Activated CD4-positive, alpha-beta memory T cell treated with anti-CD3 and anti-CD28 coated beads for 36 hours (primary cell): ENCODE measurements around the gene CAPZA1. TPM values are rescaled to one million over a fixed set of nuclear protein-coding genes. Genes with fewer than 3 reads are reported as not detected.

ENCODE experiments used
- CTCF ChIA-PET: fragments of 350-600 bp; sonication (Branson Sonifier 250); formaldehyde crosslinking; loops from one replicate; lab custom pipeline; 2021; ENCODE audit warnings: antibody characterized with exemption, inconsistent platforms; lab: Charles Lee
- POLR2A ChIA-PET: fragments of 350-600 bp; sonication (Branson Sonifier 250); formaldehyde crosslinking; loops from one replicate; lab custom pipeline; 2021; ENCODE audit warnings: antibody characterized with exemption; lab: Charles Lee
- DNase-seq: peaks from one replicate; pipeline ENCODE4 v3.0.0-alpha.2; 2020
- H3K27ac Mint-ChIP-seq: one replicate; pipeline ENCODE4 v1.8.0; 2021; ENCODE audit warnings: mixed read lengths
- H3K27me3 Mint-ChIP-seq: one replicate; pipeline ENCODE4 v1.8.0; 2021; ENCODE audit warnings: mixed read lengths
- H3K36me3 Mint-ChIP-seq: one replicate; pipeline ENCODE4 v1.8.0; 2021; ENCODE audit warnings: mixed read lengths
- H3K4me1 Mint-ChIP-seq: one replicate; pipeline ENCODE4 v1.8.0; 2021; ENCODE audit warnings: low read depth, mixed read lengths
- H3K4me3 Mint-ChIP-seq: one replicate; pipeline ENCODE4 v1.8.0; 2021; ENCODE audit warnings: mild to moderate bottlenecking, mixed read lengths
- H3K9me3 Mint-ChIP-seq: one replicate; pipeline ENCODE4 v1.8.0; 2021; ENCODE audit warnings: mixed read lengths
- intact Hi-C: fragments of 100-400 bp; cut with micrococcal nuclease; formaldehyde crosslinking; loops from one replicate; pipeline ENCODE4 v1.15.1; 2023
- total RNA-seq, 2 experiments: library from RNA; stranded (reverse); gene quantifications; one replicate each; pipeline ENCODE4 v1.2.3, GENCODE V29; 2021

CAPZA1 gene
- total RNA-seq, 2 experiments from 2014 or later = 261 to 274 TPM

- DNase-seq = no peak
- no peaks in the 10 kb centered on the region for H3K27me3 Mint-ChIP-seq
- peaks cover 22% of the 10 kb centered on the region for H3K4me1 Mint-ChIP-seq
- H3K4me3 Mint-ChIP-seq = no peak overlapping the region
- ChIA-PET POLR2A (no interaction called here), CTCF (interaction anchor here (1.0 kb wide), 1 partner anchor 19 kb away, joined by 3 read pairs; no protein-coding TSS in a partner anchor)
- H3K36me3 Mint-ChIP-seq = peaks cover 12% of the 10 kb centered on the region
- no peaks in the 10 kb centered on the region for H3K9me3 Mint-ChIP-seq
- intact Hi-C loops = no loop called here
- H3K27ac Mint-ChIP-seq = peak overlapping the region; percentile 23
Measured at GRCh38 chr1:112696578-112697314, 77.1 kb downstream of the CAPZA1 start.

GRCh38 chr1:112697781-112698201, 78.2 kb downstream of the CAPZA1 start:
- no peaks in the 10 kb centered on the region for H3K27me3 Mint-ChIP-seq
- peaks cover 30% of the 10 kb centered on the region for H3K4me1 Mint-ChIP-seq
- ChIA-PET POLR2A (interaction anchor here (1.0 kb wide), 1 partner anchor 9 kb away, joined by 3 read pairs; no protein-coding TSS in a partner anchor), CTCF (interaction anchor here (1.0 kb wide), 1 partner anchor 18 kb away, joined by 3 read pairs; no protein-coding TSS in a partner anchor)
- intact Hi-C loops = no loop called here
- no peaks in the 10 kb centered on the region for H3K9me3 Mint-ChIP-seq
- H3K36me3 Mint-ChIP-seq = peaks cover 11% of the 10 kb centered on the region
- no peak for DNase-seq
- H3K4me3 Mint-ChIP-seq = no peak overlapping the region
- no peak overlapping the region for H3K27ac Mint-ChIP-seq

- peaks cover 30% of the 10 kb centered on the region for H3K4me1 Mint-ChIP-seq
- DNase-seq = no peak
- H3K27ac Mint-ChIP-seq = peak overlapping the region; percentile 11
- intact Hi-C loops = no loop called here
- H3K4me3 Mint-ChIP-seq = no peak overlapping the region
- no peaks in the 10 kb centered on the region for H3K27me3 Mint-ChIP-seq
- H3K36me3 Mint-ChIP-seq = peaks cover 10% of the 10 kb centered on the region
- ChIA-PET POLR2A (interaction anchor here (1.0 to 1.7 kb wide), 2 partner anchors 10 to 24 kb away, joined by 3 to 8 read pairs; partner anchors contain the start of gene MOV10), CTCF (interaction anchor here (0.6 to 1.2 kb wide), 2 partner anchors 106 to 300 kb away, joined by 3 to 4 read pairs; no protein-coding TSS in a partner anchor)
- H3K9me3 Mint-ChIP-seq = no peaks in the 10 kb centered on the region
Measured at GRCh38 chr1:112698366-112699310, 79.0 kb downstream of the CAPZA1 start.

DNA sequence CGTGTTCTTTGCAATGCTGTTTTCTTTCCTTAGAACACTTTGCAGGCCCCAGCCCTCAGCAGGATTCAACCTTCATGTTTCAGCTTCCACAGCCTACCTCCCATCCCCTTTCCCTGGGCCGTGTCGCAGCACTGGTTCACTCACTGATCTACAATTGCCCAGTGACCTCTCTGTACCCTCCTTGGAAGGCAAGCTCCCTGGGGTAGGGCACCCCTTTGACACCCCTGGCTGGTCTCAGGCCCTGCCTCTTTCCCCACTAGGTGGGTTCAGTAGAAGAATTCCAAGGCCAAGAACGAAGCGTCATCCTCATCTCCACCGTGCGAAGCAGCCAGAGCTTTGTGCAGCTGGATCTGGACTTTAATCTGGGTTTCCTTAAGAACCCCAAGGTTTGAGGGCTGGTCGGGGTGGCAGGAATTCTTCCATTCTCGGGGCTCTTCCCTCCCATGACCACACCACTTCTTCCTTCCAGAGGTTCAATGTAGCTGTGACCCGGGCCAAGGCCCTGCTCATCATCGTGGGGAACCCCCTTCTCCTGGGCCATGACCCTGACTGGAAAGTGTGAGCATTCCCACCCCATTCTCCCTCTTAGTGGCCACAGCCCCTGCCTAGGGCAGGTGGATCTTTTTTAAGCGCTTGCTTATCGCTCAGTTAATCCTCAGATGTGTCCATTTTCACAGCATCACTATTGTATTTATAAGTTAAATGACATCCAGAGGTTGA, 80.0 kb downstream of the CAPZA1 start:
- CTCF ChIA-PET = interaction anchor here (0.6 to 1.2 kb wide), 2 partner anchors 105 to 301 kb away, joined by 3 to 4 read pairs; no protein-coding TSS in a partner anchor
- POLR2A ChIA-PET = interaction anchor here (1.5 to 1.7 kb wide), 2 partner anchors 25 kb away, joined by 4 to 8 read pairs; partner anchors contain the start of gene MOV10
- DNase-seq = no peak
- no peak overlapping the region for H3K4me3 Mint-ChIP-seq
- peaks cover 10% of the 10 kb centered on the region for H3K36me3 Mint-ChIP-seq
- H3K9me3 Mint-ChIP-seq = no peaks in the 10 kb centered on the region
- intact Hi-C loops = no loop called here
- H3K4me1 Mint-ChIP-seq = peaks cover 38% of the 10 kb centered on the region
- H3K27me3 Mint-ChIP-seq = no peaks in the 10 kb centered on the region
- peak overlapping the region; percentile 87 for H3K27ac Mint-ChIP-seq

DNA sequence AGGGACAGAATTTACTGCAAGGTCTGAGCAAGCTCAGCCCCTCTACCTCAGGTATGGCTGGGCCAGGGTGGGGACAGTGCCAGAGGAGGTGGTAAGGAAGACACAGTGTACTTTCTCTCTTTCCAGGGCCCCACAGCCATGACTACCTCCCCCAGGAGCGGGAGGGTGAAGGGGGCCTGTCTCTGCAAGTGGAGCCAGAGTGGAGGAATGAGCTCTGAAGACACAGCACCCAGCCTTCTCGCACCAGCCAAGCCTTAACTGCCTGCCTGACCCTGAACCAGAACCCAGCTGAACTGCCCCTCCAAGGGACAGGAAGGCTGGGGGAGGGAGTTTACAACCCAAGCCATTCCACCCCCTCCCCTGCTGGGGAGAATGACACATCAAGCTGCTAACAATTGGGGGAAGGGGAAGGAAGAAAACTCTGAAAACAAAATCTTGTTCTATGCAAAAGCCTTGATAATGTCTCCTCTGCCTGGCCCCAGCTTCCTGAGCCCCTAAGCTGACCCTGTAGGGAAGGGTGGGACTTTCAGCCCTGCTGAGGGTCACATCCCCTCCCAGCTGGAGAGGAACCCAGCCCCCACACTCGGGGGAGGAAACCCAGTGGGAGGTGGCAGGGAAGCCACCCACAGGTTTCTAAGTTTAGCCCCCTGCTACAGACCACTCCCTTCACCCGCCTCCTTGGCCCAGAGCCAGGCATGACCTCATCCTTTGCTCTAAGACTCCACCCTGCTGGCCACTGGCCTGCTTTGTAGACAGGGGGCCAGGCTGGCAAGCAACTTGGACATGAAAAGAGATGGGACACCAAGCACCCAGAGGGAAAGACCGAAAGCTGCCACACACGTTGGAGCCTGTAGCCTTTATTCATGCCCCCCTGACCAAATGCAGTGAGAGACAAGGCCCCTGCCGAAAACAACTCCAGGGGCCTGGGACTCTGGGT, 80.9 kb downstream of the CAPZA1 start:
- Mint-ChIP-seq H3K4me3 (no peak overlapping the region), H3K27me3 (no peaks in the 10 kb centered on the region), H3K36me3 (peaks cover 10% of the 10 kb centered on the region), H3K27ac (peak overlapping the region; percentile 87), H3K4me1 (peaks cover 47% of the 10 kb centered on the region), H3K9me3 (no peaks in the 10 kb centered on the region)
- intact Hi-C loops = no loop called here
- ChIA-PET CTCF (interaction anchor here (0.7 to 2.6 kb wide), 3 partner anchors 15 to 104 kb away, joined by 3 to 6 read pairs (median 3); no protein-coding TSS in a partner anchor), POLR2A (interaction anchor here (1.5 kb wide), 1 partner anchor 26 kb away, joined by 4 read pairs; no protein-coding TSS in a partner anchor)
- peak; percentile 82 for DNase-seq

GRCh38 chr1:112701227-112702066, 81.8 kb downstream of the CAPZA1 start:
- Mint-ChIP-seq H3K4me3 (no peak overlapping the region), H3K4me1 (peaks cover 54% of the 10 kb centered on the region), H3K27me3 (no peaks in the 10 kb centered on the region), H3K36me3 (peaks cover 10% of the 10 kb centered on the region), H3K9me3 (no peaks in the 10 kb centered on the region), H3K27ac (peak overlapping the region; percentile 87)
- intact Hi-C loops = no loop called here
- CTCF ChIA-PET = interaction anchor here (0.7 to 2.6 kb wide), 2 partner anchors 14 to 28 kb away, joined by 3 to 6 read pairs; no protein-coding TSS in a partner anchor
- no peak for DNase-seq
- POLR2A ChIA-PET = interaction anchor here (0.9 to 1.5 kb wide), 3 partner anchors 11 to 26 kb away, joined by 3 to 6 read pairs (median 4); partner anchors contain the start of gene PPM1J

- intact Hi-C loops = no loop called here
- Mint-ChIP-seq H3K36me3 (peaks cover 10% of the 10 kb centered on the region), H3K27ac (peak overlapping the region; percentile 46), H3K9me3 (no peaks in the 10 kb centered on the region), H3K4me3 (no peak overlapping the region), H3K27me3 (no peaks in the 10 kb centered on the region), H3K4me1 (peaks cover 54% of the 10 kb centered on the region)
- ChIA-PET CTCF (interaction anchor here (0.7 to 2.6 kb wide), 3 partner anchors 14 to 236 kb away, joined by 3 to 6 read pairs (median 5); no protein-coding TSS in a partner anchor), POLR2A (interaction anchor here (0.9 to 1.7 kb wide), 4 partner anchors 11 to 83 kb away, joined by 3 to 6 read pairs (median 5); partner anchors contain the start of genes MOV10, PPM1J and ST7L)
- DNase-seq = no peak
Measured at GRCh38 chr1:112702067-112702395, 82.4 kb downstream of the CAPZA1 start.

GRCh38 chr1:112702420-112703261, 83.0 kb downstream of the CAPZA1 start:
- no peaks in the 10 kb centered on the region for H3K27me3 Mint-ChIP-seq
- no peak overlapping the region for H3K27ac Mint-ChIP-seq
- CTCF ChIA-PET = interaction anchor here (0.7 to 2.7 kb wide), 4 partner anchors 12 to 236 kb away, joined by 3 to 19 read pairs (median 6); partner anchors contain the start of gene PPM1J
- H3K4me1 Mint-ChIP-seq = peaks cover 55% of the 10 kb centered on the region
- DNase-seq = no peak
- POLR2A ChIA-PET = interaction anchor here (1.4 to 1.7 kb wide), 3 partner anchors 13 to 84 kb away, joined by 4 to 6 read pairs (median 6); partner anchors contain the start of genes MOV10, PPM1J and ST7L
- H3K4me3 Mint-ChIP-seq = no peak overlapping the region
- intact Hi-C loops = no loop called here
- H3K9me3 Mint-ChIP-seq = no peaks in the 10 kb centered on the region
- peaks cover 10% of the 10 kb centered on the region for H3K36me3 Mint-ChIP-seq

DNA sequence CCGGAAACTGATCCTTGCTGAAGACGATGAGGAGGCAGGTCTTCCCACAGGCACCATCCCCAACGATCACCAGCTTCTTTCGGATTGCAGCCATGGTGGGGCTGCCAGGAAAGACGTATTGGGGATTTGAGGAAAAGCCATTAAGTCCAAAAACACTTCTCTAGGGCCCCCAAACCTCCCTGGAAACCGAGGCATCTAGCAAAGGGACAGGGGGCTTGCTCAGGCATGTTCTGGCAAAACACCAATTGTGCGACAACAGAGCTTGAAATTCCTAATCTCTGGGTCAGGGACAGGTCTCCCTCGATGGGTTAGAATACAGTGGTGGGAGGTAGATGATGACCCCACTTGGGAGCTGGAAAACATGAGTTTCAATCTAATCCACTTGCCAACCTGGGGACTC, 84.1 kb downstream of the CAPZA1 start:
- intact Hi-C loops = loop anchor here (2.0 kb wide), 3 partner anchors 29 to 237 kb away; partner anchors contain the start of gene MOV10
- Mint-ChIP-seq H3K36me3 (peaks cover 10% of the 10 kb centered on the region), H3K27me3 (peaks cover 3% of the 10 kb centered on the region), H3K4me3 (no peak overlapping the region), H3K27ac (no peak overlapping the region), H3K4me1 (peaks cover 55% of the 10 kb centered on the region), H3K9me3 (no peaks in the 10 kb centered on the region)
- no peak for DNase-seq
- CTCF ChIA-PET = interaction anchor here (0.7 to 2.7 kb wide), 6 partner anchors 11 to 609 kb away, joined by 3 to 19 read pairs (median 5); partner anchors contain the start of gene PPM1J
- POLR2A ChIA-PET = interaction anchor here (0.6 to 2.1 kb wide), 5 partner anchors 12 to 1109 kb away, joined by 3 to 11 read pairs (median 7); partner anchors contain the start of genes MOV10, PPM1J and ST7L
